Measurements from ENCODE around the gene PROSER3.
"Not testable (repeated sequence)": the region's sequence is repeated elsewhere in the genome, so short reads cannot be mapped to it uniquely, and the experiment has no call there.

PROSER3 gene

GRCh38 chr19:35722897-35723296 lies 35.1 kb upstream of the PROSER3 start:
- H3K4me3 ChIP-seq (ENCODE audit: low read depth, low read length), result no peak overlapping the region
- no peak for TF ChIP-seq CTCF (IDR thresholded peaks at IDR 0.05; ENCODE audit: low read depth, low read length, missing control alignments)
- DNase-seq (ENCODE audit: low read depth), result no peak

GRCh38 chr19:35723671-35724070 lies 34.3 kb upstream of the PROSER3 start:
- no peak overlapping the region for H3K4me3 ChIP-seq (ENCODE audit: low read depth, low read length)
- TF ChIP-seq CTCF (IDR thresholded peaks at IDR 0.05; ENCODE audit: low read depth, low read length, missing control alignments), result no peak
- DNase-seq (ENCODE audit: low read depth), result no peak

- H3K4me3 ChIP-seq (ENCODE audit: low read depth, low read length); DNase-seq (ENCODE audit: low read depth): not testable (repeated sequence)
Measured at GRCh38 chr19:35724132-35724531, 33.8 kb upstream of the PROSER3 start.

GRCh38 chr19:35724560-35724959 lies 33.4 kb upstream of the PROSER3 start:
- H3K4me3 ChIP-seq (ENCODE audit: low read depth, low read length), result no peak overlapping the region
- TF ChIP-seq CTCF (IDR thresholded peaks at IDR 0.05; ENCODE audit: low read depth, low read length, missing control alignments), result no peak
- DNase-seq (ENCODE audit: low read depth), result no peak

- TF ChIP-seq CTCF (IDR thresholded peaks at IDR 0.05; ENCODE audit: low read depth, low read length, missing control alignments), result no peak
- DNase-seq (ENCODE audit: low read depth), result no peak
- no peak overlapping the region for H3K4me3 ChIP-seq (ENCODE audit: low read depth, low read length)
Measured at GRCh38 chr19:35725216-35725861, 32.6 kb upstream of the PROSER3 start.

- no peak for DNase-seq (ENCODE audit: low read depth)
- TF ChIP-seq CTCF (IDR thresholded peaks at IDR 0.05; ENCODE audit: low read depth, low read length, missing control alignments), result no peak
- H3K4me3 ChIP-seq (ENCODE audit: low read depth, low read length), result no peak overlapping the region
Measured at GRCh38 chr19:35727053-35727955, 30.7 kb upstream of the PROSER3 start.

GRCh38 chr19:35727956-35728706 lies 29.8 kb upstream of the PROSER3 start:
- no peak for DNase-seq (ENCODE audit: low read depth)
- no peak overlapping the region for H3K4me3 ChIP-seq (ENCODE audit: low read depth, low read length)
- TF ChIP-seq CTCF (IDR thresholded peaks at IDR 0.05; ENCODE audit: low read depth, low read length, missing control alignments), result no peak
